ENCODE measurements around the gene ARHGAP30.

DNA sequence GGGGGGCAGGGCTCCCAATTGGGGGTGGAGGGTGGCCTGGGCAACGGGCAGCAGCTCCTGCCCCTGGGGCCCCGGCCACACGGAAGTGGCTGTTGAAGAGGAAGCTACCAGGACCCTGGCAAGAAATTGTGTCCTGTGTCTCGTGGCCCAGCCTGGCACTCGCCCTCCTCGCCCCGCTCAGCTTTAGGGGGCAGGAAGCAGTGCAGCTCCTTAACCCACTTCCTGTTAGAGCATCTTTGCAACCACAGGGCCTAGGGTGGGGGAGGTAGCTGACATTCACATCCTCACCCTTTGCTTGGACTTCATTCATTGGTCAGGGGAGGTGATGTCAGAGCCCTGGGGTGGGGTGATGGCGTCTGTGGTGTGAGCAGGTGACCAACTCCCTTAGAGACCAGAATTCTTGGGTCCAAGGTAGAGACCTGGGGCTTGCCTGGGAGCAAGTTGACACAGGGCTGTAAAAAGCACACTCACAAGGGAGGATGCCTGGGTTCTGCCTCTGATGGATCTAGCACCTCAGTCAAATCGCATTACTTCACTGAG lies at the start of gene ARHGAP30:
- TF ChIP-seq, protein P1, sequence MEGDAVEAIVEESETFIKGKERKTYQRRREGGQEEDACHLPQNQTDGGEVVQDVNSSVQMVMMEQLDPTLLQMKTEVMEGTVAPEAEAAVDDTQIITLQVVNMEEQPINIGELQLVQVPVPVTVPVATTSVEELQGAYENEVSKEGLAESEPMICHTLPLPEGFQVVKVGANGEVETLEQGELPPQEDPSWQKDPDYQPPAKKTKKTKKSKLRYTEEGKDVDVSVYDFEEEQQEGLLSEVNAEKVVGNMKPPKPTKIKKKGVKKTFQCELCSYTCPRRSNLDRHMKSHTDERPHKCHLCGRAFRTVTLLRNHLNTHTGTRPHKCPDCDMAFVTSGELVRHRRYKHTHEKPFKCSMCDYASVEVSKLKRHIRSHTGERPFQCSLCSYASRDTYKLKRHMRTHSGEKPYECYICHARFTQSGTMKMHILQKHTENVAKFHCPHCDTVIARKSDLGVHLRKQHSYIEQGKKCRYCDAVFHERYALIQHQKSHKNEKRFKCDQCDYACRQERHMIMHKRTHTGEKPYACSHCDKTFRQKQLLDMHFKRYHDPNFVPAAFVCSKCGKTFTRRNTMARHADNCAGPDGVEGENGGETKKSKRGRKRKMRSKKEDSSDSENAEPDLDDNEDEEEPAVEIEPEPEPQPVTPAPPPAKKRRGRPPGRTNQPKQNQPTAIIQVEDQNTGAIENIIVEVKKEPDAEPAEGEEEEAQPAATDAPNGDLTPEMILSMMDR (IDR thresholded peaks at IDR 0.05; ENCODE audit: low read length) = no peak
- TF ChIP-seq EZH2 (IDR thresholded peaks at IDR 0.05; ENCODE audit: borderline replicate concordance, low read length) = no peak

Measured in OCI-LY1 (cell line).